Measurements from ENCODE around the gene PITPNC1. TPM values are rescaled to one million over a fixed set of nuclear protein-coding genes. Genes with fewer than 3 reads are reported as not detected.

Gene PITPNC1
- total and polyA plus RNA-seq, 2 donors (not counting 1 experiment from before 2014, with no cell fraction given), result 4.7 to 26.1 TPM

DNA sequence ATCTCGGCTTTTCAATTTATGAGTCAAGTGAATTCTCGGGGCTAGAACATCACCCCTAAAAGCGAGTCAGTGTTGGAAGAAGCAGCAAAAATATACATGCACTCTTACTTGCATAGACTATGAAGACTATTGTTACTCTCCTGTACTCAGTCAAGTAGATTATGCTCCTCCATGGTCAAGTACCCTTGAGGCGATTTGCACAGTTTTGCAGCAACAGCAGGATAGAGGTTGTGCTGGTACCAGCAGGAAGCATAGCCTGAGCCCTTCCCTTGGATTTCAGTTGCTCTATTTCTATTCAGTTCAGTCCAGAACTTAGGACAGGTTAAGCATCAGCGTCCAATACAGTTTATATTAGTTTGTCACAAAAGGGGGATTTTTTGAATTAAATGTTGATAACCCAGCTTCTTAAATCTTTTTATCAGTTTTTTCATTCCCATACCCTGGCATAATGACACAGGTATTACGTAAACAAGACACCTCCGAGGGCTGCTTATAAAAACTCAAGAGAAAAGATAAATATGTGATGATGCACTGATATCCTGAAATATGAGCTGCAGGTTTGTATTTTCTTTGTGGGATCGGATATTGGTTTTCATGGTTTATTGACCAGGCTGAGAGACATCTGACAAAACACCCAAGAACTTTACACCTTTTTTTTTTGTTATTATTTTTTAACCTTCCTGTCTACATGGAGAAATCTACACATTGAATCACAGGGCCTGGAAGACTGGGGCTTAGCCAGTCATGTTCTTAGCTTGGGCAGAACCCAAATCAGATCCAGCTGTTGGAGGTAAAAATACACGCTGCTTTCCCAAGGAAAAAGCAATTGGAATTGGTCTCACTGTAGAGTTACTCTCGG lies 144.1 kb downstream of the PITPNC1 start:
- Histone ChIP-seq H3K79me2 (ENCODE audit: control insufficient read depth, insufficient read depth, low read length) (no peaks in the 10 kb centered on the region), H3K4me2 (replicated peaks; ENCODE audit: low read depth, low read length, poor library complexity, severe bottlenecking) (no peak overlapping the region), H3K9me3 (ENCODE audit: control extremely low read depth in 1 of 3, control insufficient read depth in 2 of 3, insufficient read depth in 1 of 3, low read length in 2 of 3) (peaks cover 0 to 4% (median 2%) of the 10 kb centered on the region in 3 donors), H4K20me1 (ENCODE audit: control insufficient read depth, insufficient read depth, low read length, poor library complexity, severe bottlenecking) (no peaks in the 10 kb centered on the region), H2AFZ (ENCODE audit: insufficient read depth, low read depth, low read length, poor library complexity, severe bottlenecking) (no peak overlapping the region), H3K36me3 (replicated peaks in 1 of 2; ENCODE audit: control extremely low read depth in 1 of 2, control insufficient read depth in 1 of 2, extremely low read depth in 1 of 2, insufficient read depth in 2 of 2, low read length in 1 of 2) (no peaks in the 10 kb centered on the region), H3K4me3 (ENCODE audit: control extremely low read depth in 1 of 5, extremely low read depth in 1 of 5, insufficient read depth in 1 of 5, low read depth in 2 of 5, low read length in 4 of 5) (no peak overlapping the region), H3K27me3 (replicated peaks in 1 of 4; ENCODE audit: control extremely low read depth in 1 of 4, control insufficient read depth in 3 of 4, insufficient read depth in 4 of 4, low read length in 3 of 4) (no peaks in the 10 kb centered on the region), H3K27ac (ENCODE audit: low read length in 2 of 2) (no peak overlapping the region), H3K4me1 (ENCODE audit: control insufficient read depth in 2 of 2, insufficient read depth in 2 of 2, low read length in 2 of 2) (peaks cover 0 to 12% of the 10 kb centered on the region in 2 donors), H3K9ac (ENCODE audit: low read length) (no peak overlapping the region)
- ChIA-PET POLR2A (no interaction called here), CTCF (interaction anchor here (0.6 kb wide), 1 partner anchor 180 kb away, joined by 3 read pairs; no protein-coding TSS in a partner anchor)
- H3K4me3 Mint-ChIP-seq, result no peak overlapping the region
- H3K4me1 Mint-ChIP-seq, result peaks cover 10% of the 10 kb centered on the region
- H3K27ac Mint-ChIP-seq, result no peak overlapping the region
- peaks cover 2% of the 10 kb centered on the region for H3K9me3 Mint-ChIP-seq (ENCODE audit: insufficient read depth)
- DNase-seq (no peak), ATAC-seq (ENCODE audit: low read depth) (no peak)
- 84% methylated on average over 6 of the region's 10 CpGs for WGBS (ENCODE audit: insufficient coverage)
- intact Hi-C loops (cut with micrococcal nuclease), result no loop called here
- TF ChIP-seq, protein P1, sequence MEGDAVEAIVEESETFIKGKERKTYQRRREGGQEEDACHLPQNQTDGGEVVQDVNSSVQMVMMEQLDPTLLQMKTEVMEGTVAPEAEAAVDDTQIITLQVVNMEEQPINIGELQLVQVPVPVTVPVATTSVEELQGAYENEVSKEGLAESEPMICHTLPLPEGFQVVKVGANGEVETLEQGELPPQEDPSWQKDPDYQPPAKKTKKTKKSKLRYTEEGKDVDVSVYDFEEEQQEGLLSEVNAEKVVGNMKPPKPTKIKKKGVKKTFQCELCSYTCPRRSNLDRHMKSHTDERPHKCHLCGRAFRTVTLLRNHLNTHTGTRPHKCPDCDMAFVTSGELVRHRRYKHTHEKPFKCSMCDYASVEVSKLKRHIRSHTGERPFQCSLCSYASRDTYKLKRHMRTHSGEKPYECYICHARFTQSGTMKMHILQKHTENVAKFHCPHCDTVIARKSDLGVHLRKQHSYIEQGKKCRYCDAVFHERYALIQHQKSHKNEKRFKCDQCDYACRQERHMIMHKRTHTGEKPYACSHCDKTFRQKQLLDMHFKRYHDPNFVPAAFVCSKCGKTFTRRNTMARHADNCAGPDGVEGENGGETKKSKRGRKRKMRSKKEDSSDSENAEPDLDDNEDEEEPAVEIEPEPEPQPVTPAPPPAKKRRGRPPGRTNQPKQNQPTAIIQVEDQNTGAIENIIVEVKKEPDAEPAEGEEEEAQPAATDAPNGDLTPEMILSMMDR (IDR thresholded peaks at IDR 0.05), result no peak
- no peak for TF ChIP-seq EZH2 (IDR thresholded peaks at IDR 0.05; ENCODE audit: borderline replicate concordance, insufficient read depth, low read depth, low read length, poor library complexity, severe bottlenecking)
- no peaks in the 10 kb centered on the region for H3K27me3 Mint-ChIP-seq

DNA sequence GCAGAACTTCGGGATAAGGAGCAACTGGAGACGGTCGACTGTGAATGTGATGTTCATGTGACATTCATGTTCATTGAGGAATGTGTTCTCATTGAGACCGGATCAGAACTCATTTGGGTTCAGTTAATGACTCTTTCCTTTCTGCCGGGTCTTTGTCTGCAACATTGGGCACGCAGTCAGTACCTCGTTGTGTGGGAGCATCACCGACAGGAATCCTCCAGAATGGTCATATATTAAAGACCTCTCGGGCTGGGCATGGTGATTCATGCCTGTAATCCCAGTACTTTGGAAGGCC lies 144.6 kb downstream of the PITPNC1 start:
- Histone ChIP-seq H3K9me3 (ENCODE audit: control extremely low read depth in 1 of 3, control insufficient read depth in 2 of 3, insufficient read depth in 1 of 3, low read length in 2 of 3) (peaks cover 0 to 2% (median under 1%) of the 10 kb centered on the region in 3 donors), H3K4me3 (ENCODE audit: control extremely low read depth in 1 of 5, extremely low read depth in 1 of 5, insufficient read depth in 1 of 5, low read depth in 2 of 5, low read length in 4 of 5) (no peak overlapping the region), H2AFZ (ENCODE audit: insufficient read depth, low read depth, low read length, poor library complexity, severe bottlenecking) (no peak overlapping the region), H3K27ac (ENCODE audit: low read length in 2 of 2) (no peak overlapping the region), H3K27me3 (replicated peaks in 1 of 4; ENCODE audit: control extremely low read depth in 1 of 4, control insufficient read depth in 3 of 4, insufficient read depth in 4 of 4, low read length in 3 of 4) (no peaks in the 10 kb centered on the region), H3K4me2 (replicated peaks; ENCODE audit: low read depth, low read length, poor library complexity, severe bottlenecking) (no peak overlapping the region), H4K20me1 (ENCODE audit: control insufficient read depth, insufficient read depth, low read length, poor library complexity, severe bottlenecking) (no peaks in the 10 kb centered on the region), H3K36me3 (replicated peaks in 1 of 2; ENCODE audit: control extremely low read depth in 1 of 2, control insufficient read depth in 1 of 2, extremely low read depth in 1 of 2, insufficient read depth in 2 of 2, low read length in 1 of 2) (no peaks in the 10 kb centered on the region), H3K9ac (ENCODE audit: low read length) (no peak overlapping the region), H3K79me2 (ENCODE audit: control insufficient read depth, insufficient read depth, low read length) (no peaks in the 10 kb centered on the region), H3K4me1 (ENCODE audit: control insufficient read depth in 2 of 2, insufficient read depth in 2 of 2, low read length in 2 of 2) (peaks cover 0 to 12% of the 10 kb centered on the region in 2 donors)
- TF ChIP-seq, protein P1 (IDR thresholded peaks at IDR 0.05), result no peak
- no peak for TF ChIP-seq EZH2 (IDR thresholded peaks at IDR 0.05; ENCODE audit: borderline replicate concordance, insufficient read depth, low read depth, low read length, poor library complexity, severe bottlenecking)
- ChIA-PET POLR2A (no interaction called here), CTCF (interaction anchor here (0.6 kb wide), 1 partner anchor 180 kb away, joined by 3 read pairs; no protein-coding TSS in a partner anchor)
- H3K4me3 Mint-ChIP-seq, result no peak overlapping the region
- H3K27ac Mint-ChIP-seq, result no peak overlapping the region
- ATAC-seq (ENCODE audit: low read depth) (no peak), DNase-seq (no peak)
- peaks cover 10% of the 10 kb centered on the region for H3K4me1 Mint-ChIP-seq
- H3K27me3 Mint-ChIP-seq, result no peaks in the 10 kb centered on the region
- peaks cover 2% of the 10 kb centered on the region for H3K9me3 Mint-ChIP-seq (ENCODE audit: insufficient read depth)
- intact Hi-C loops (cut with micrococcal nuclease), result no loop called here
- WGBS (ENCODE audit: insufficient coverage), result 95% methylated on average over 9 of the region's 9 CpGs
